Measurements from ENCODE around the gene OR51B4. TPM values are rescaled to one million over a fixed set of nuclear protein-coding genes. Genes with fewer than 3 reads are reported as not detected.

Gene OR51B4
- total and polyA plus RNA-seq, 9 of the 15 experiments (the other 6 are each of a cell fraction or from before 2014, with no cell fraction given): 17.1 to 64.6 (median 39.9) TPM

- no peak for TF ChIP-seq YY1 (IDR thresholded peaks at IDR 0.05; ENCODE audit: borderline replicate concordance in 1 of 3, control insufficient read depth in 1 of 3, extremely low read depth in 1 of 3, insufficient read depth in 3 of 3, insufficient read length in 1 of 3, insufficient replicate concordance in 2 of 3, low read depth in 1 of 3, low read length in 2 of 3)
- TF ChIP-seq SRSF7 (optimal IDR thresholded peaks at IDR 0.05; ENCODE audit: low read depth, low read length): no peak
- no peak for TF ChIP-seq ETV5 (CRISPR knock-in tag; IDR thresholded peaks at IDR 0.05; ENCODE audit: low read depth)
- no peak for TF ChIP-seq NCOA1 (IDR thresholded peaks at IDR 0.05; ENCODE audit: low read depth)
- TF ChIP-seq, protein P1, sequence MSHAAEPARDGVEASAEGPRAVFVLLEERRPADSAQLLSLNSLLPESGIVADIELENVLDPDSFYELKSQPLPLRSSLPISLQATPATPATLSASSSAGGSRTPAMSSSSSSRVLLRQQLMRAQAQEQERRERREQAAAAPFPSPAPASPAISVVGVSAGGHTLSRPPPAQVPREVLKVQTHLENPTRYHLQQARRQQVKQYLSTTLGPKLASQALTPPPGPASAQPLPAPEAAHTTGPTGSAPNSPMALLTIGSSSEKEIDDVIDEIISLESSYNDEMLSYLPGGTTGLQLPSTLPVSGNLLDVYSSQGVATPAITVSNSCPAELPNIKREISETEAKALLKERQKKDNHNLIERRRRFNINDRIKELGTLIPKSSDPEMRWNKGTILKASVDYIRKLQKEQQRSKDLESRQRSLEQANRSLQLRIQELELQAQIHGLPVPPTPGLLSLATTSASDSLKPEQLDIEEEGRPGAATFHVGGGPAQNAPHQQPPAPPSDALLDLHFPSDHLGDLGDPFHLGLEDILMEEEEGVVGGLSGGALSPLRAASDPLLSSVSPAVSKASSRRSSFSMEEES (CRISPR knock-in tag; IDR thresholded peaks at IDR 0.05): no peak
- TF ChIP-seq E2F4 (CRISPR knock-in tag; IDR thresholded peaks at IDR 0.05; ENCODE audit: low read depth): no peak
- TF ChIP-seq MEF2A (IDR thresholded peaks at IDR 0.05; ENCODE audit: control insufficient read depth, low read depth, low read length): no peak
- TF ChIP-seq, protein P2, sequence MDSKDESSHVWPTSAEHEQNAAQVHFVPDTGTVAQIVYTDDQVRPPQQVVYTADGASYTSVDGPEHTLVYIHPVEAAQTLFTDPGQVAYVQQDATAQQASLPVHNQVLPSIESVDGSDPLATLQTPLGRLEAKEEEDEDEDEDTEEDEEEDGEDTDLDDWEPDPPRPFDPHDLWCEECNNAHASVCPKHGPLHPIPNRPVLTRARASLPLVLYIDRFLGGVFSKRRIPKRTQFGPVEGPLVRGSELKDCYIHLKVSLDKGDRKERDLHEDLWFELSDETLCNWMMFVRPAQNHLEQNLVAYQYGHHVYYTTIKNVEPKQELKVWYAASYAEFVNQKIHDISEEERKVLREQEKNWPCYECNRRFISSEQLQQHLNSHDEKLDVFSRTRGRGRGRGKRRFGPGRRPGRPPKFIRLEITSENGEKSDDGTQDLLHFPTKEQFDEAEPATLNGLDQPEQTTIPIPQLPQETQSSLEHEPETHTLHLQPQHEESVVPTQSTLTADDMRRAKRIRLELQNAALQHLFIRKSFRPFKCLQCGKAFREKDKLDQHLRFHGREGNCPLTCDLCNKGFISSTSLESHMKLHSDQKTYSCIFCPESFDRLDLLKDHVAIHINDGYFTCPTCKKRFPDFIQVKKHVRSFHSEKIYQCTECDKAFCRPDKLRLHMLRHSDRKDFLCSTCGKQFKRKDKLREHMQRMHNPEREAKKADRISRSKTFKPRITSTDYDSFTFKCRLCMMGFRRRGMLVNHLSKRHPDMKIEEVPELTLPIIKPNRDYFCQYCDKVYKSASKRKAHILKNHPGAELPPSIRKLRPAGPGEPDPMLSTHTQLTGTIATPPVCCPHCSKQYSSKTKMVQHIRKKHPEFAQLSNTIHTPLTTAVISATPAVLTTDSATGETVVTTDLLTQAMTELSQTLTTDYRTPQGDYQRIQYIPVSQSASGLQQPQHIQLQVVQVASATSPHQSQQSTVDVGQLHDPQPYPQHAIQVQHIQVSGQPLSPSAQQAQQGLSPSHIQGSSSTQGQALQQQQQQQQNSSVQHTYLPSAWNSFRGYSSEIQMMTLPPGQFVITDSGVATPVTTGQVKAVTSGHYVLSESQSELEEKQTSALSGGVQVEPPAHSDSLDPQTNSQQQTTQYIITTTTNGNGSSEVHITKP (IDR thresholded peaks at IDR 0.05; ENCODE audit: partially characterized antibody): no peak
- TF ChIP-seq ZNF3 (CRISPR knock-in tag; IDR thresholded peaks at IDR 0.05): no peak
- no peak for TF ChIP-seq SMARCE1 (IDR thresholded peaks at IDR 0.05)
- TF ChIP-seq RBFOX2 (IDR thresholded peaks at IDR 0.05; ENCODE audit: low read depth, low read length): peak; percentile 40; the same call in 1 of the 2 replicates
- TF ChIP-seq CBX2 (IDR thresholded peaks at IDR 0.05; ENCODE audit: insufficient read depth, low read length, poor library complexity, severe bottlenecking): no peak
- no peak for TF ChIP-seq MAZ (CRISPR knock-in tag; conservative IDR thresholded peaks at IDR 0.05 in 1 of 2, IDR thresholded peaks at IDR 0.05 in 1 of 2)
- no peak for TF ChIP-seq CBFA2T2 (conservative IDR thresholded peaks at IDR 0.05)
- TF ChIP-seq, protein P3, sequence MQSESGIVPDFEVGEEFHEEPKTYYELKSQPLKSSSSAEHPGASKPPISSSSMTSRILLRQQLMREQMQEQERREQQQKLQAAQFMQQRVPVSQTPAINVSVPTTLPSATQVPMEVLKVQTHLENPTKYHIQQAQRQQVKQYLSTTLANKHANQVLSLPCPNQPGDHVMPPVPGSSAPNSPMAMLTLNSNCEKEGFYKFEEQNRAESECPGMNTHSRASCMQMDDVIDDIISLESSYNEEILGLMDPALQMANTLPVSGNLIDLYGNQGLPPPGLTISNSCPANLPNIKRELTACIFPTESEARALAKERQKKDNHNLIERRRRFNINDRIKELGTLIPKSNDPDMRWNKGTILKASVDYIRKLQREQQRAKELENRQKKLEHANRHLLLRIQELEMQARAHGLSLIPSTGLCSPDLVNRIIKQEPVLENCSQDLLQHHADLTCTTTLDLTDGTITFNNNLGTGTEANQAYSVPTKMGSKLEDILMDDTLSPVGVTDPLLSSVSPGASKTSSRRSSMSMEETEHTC (IDR thresholded peaks at IDR 0.05): no peak
- peak; percentile 62; the same call in 1 of the 2 replicates for TF ChIP-seq CGGBP1 (CRISPR knock-in tag; IDR thresholded peaks at IDR 0.05)
These were observed 35.1 kb downstream of the OR51B4 start (continued) for GRCh38 chr11:5266609-5267008.
